ENCODE data around the gene SSTR3. TPM values are rescaled to one million over a fixed set of nuclear protein-coding genes. Genes with fewer than 3 reads are reported as not detected.
"Not testable (repeated sequence)": the region's sequence is repeated elsewhere in the genome, so short reads cannot be mapped to it uniquely, and the experiment has no call there.

Gene SSTR3
- total RNA-seq, 1 donor from 2014 or later = not detected

GRCh38 chr22:37254209-37254866 is 42.1 kb upstream of the SSTR3 start:
- Histone ChIP-seq H3K27me3 (no peaks in the 10 kb centered on the region), H3K27ac (no peak overlapping the region)
- intact Hi-C loops (cut with DNase I) = no loop called here

DNA sequence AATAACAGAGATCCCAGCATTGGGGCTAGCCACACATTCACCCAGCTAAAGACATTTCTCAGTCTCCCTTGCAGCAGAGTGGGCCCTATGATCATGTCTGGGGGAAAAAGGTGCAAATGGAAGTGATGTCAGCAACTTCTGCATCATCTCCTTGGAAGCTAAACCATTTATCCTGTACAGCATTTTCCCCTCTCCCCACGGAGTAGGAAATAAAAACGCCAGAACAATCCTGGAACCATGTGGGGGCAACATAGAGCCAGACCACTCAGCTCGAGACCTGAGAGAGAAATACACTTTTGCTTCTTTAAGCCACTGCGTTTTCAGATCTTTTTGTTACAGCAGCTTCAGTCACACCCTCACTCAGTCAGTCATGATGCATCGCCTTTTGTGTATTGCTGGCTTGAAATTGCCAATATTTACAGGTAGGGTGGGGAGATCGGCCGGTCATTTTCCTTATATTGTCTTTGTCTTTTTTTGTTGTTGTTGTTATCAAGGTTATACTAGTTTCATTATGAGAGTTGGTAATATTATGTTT is 40.9 kb upstream of the SSTR3 start:
- Histone ChIP-seq H3K27ac (no peak overlapping the region), H3K27me3 (no peaks in the 10 kb centered on the region), H3K9me3 (no peaks in the 10 kb centered on the region), H3K4me1 (no peaks in the 10 kb centered on the region), H3K36me3 (no peaks in the 10 kb centered on the region), H3K4me3 (no peak overlapping the region)
- no peak for TF ChIP-seq POLR2AphosphoS5 (IDR thresholded peaks at IDR 0.05; ENCODE audit: insufficient read depth in 1 of 2, low read depth in 1 of 2)
- TF ChIP-seq, protein P1, sequence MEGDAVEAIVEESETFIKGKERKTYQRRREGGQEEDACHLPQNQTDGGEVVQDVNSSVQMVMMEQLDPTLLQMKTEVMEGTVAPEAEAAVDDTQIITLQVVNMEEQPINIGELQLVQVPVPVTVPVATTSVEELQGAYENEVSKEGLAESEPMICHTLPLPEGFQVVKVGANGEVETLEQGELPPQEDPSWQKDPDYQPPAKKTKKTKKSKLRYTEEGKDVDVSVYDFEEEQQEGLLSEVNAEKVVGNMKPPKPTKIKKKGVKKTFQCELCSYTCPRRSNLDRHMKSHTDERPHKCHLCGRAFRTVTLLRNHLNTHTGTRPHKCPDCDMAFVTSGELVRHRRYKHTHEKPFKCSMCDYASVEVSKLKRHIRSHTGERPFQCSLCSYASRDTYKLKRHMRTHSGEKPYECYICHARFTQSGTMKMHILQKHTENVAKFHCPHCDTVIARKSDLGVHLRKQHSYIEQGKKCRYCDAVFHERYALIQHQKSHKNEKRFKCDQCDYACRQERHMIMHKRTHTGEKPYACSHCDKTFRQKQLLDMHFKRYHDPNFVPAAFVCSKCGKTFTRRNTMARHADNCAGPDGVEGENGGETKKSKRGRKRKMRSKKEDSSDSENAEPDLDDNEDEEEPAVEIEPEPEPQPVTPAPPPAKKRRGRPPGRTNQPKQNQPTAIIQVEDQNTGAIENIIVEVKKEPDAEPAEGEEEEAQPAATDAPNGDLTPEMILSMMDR (IDR thresholded peaks at IDR 0.05) = no peak
- TF ChIP-seq POLR2A (IDR thresholded peaks at IDR 0.05) = no peak
- intact Hi-C loops (cut with DNase I) = no loop called here
- no peak for DNase-seq (ENCODE audit: extremely low spot score in 2 of 2)

More at GRCh38 chr22:37254209-37254866, 42.1 kb upstream of the SSTR3 start:
- Histone ChIP-seq H3K4me3 (no peak overlapping the region), H3K36me3 (no peaks in the 10 kb centered on the region), H3K4me1 (no peaks in the 10 kb centered on the region), H3K9me3 (no peaks in the 10 kb centered on the region)
- TF ChIP-seq, protein P1 (IDR thresholded peaks at IDR 0.05) = no peak
- TF ChIP-seq POLR2A (IDR thresholded peaks at IDR 0.05) (no peak), POLR2AphosphoS5 (IDR thresholded peaks at IDR 0.05; ENCODE audit: insufficient read depth in 1 of 2, low read depth in 1 of 2) (no peak)
- no peak for DNase-seq (ENCODE audit: extremely low spot score in 2 of 2)

DNA sequence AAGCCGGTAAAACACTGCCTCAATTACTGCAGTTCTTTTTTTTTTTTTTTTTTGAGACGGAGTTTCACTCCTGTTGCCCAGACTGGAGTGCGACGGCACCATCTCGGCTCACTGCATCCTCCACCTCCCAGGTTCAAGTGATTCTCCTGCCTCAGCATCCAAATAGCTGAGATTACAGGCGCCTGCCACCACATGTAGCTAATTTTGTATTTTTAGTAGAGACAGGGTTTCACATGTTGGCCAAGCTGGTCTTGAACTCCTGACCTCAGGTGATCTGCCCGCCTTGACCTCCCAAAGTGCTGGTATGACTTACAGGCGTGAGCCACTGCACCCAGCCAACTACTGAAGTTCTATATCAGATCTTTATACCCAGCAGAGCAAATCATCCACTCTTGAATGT is 39.6 kb upstream of the SSTR3 start:
- H3K4me3 ChIP-seq; DNase-seq (ENCODE audit: extremely low spot score in 2 of 2); H3K27me3 ChIP-seq; H3K36me3 ChIP-seq; H3K4me1 ChIP-seq; H3K9me3 ChIP-seq; intact Hi-C loops (cut with DNase I); H3K27ac ChIP-seq: not testable (repeated sequence)

DNA sequence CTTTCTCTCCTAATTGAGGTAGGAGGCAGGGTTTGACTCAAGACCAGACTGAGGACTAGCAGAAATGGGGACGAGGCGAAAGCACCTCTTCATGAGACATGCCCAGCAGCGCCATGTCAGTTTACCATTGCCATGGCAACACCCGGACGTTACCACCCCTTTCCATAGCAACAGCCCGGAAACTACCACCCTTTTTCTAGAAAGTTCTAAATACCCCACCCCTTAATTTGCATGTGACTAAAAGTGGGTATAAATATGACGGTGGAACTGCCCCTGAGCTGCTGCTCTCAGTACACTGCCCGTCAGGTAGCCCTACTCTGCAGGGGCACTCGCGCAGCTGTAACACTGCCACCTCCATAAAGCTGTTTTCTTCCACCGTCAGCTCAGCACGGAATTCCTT is 37.7 kb upstream of the SSTR3 start:
- no peak overlapping the region for H3K27ac ChIP-seq
- intact Hi-C loops (cut with DNase I) = no loop called here
- H3K27me3 ChIP-seq = no peaks in the 10 kb centered on the region
- H3K4me1 ChIP-seq = no peaks in the 10 kb centered on the region
- H3K36me3 ChIP-seq = no peaks in the 10 kb centered on the region
- H3K9me3 ChIP-seq = no peaks in the 10 kb centered on the region
- TF ChIP-seq POLR2AphosphoS5 (IDR thresholded peaks at IDR 0.05; ENCODE audit: insufficient read depth in 1 of 2, low read depth in 1 of 2) = no peak
- no peak for TF ChIP-seq POLR2A (IDR thresholded peaks at IDR 0.05)
- TF ChIP-seq, protein P1 (IDR thresholded peaks at IDR 0.05) = no peak
- H3K4me3 ChIP-seq = no peak overlapping the region
- DNase-seq (ENCODE audit: extremely low spot score in 2 of 2) = no peak

- Histone ChIP-seq H3K9me3 (no peaks in the 10 kb centered on the region), H3K4me3 (no peak overlapping the region), H3K27ac (no peak overlapping the region), H3K27me3 (no peaks in the 10 kb centered on the region), H3K36me3 (no peaks in the 10 kb centered on the region), H3K4me1 (no peaks in the 10 kb centered on the region)
- DNase-seq (ENCODE audit: extremely low spot score in 2 of 2) = no peak
- TF ChIP-seq, protein P1 (IDR thresholded peaks at IDR 0.05) = no peak
- no peak for TF ChIP-seq POLR2A (IDR thresholded peaks at IDR 0.05)
- no peak for TF ChIP-seq POLR2AphosphoS5 (IDR thresholded peaks at IDR 0.05; ENCODE audit: insufficient read depth in 1 of 2, low read depth in 1 of 2)
- intact Hi-C loops (cut with DNase I) = no loop called here
Measured at GRCh38 chr22:37248251-37248650, 36.0 kb upstream of the SSTR3 start.
